HL-60 (cell line): ENCODE results near the gene ALDH1B1.
"Not testable (repeated sequence)": the region's sequence is repeated elsewhere in the genome, so short reads cannot be mapped to it uniquely, and the experiment has no call there.

Experiments used
- DNase-seq, 2 experiments: peaks; one replicate each; pipeline ENCODE4 v3.0.0-alpha.2; 2010 to 2020; ENCODE audit warnings: low read depth in 1 of 2, low spot score in 1 of 2
- H3K27ac ChIP-seq: fragments of 250-450 bp; sonication (Bioruptor Pico); replicated peaks from 2 replicates; pipeline ENCODE4 v1.5.1; 2020; ENCODE audit warnings: mild to moderate bottlenecking, moderate library complexity
- H3K27me3 ChIP-seq: fragments of 250-450 bp; sonication (Bioruptor Pico); 2 replicates; pipeline ENCODE4 v1.5.1; 2021; ENCODE audit warnings: mild to moderate bottlenecking, moderate library complexity; ENCODE audit not compliant: insufficient read depth, poor library complexity, severe bottlenecking
- H3K4me3 ChIP-seq: replicated peaks from 2 replicates; pipeline ENCODE4 v1.5.1; 2011; ENCODE audit warnings: mild to moderate bottlenecking, control low read depth, low read length; ENCODE audit not compliant: insufficient read depth
- CTCF ChIP-seq: IDR thresholded peaks from one replicate; pipeline ENCODE4 v1.5.1; 2011; ENCODE audit warnings: low read length, control low read depth, inconsistent platforms; ENCODE audit not compliant: insufficient read depth
- GABPA ChIP-seq: IDR thresholded peaks from 2 replicates; pipeline ENCODE4 v1.6.1; 2012; ENCODE audit warnings: low read depth
- POLR2AphosphoS5 ChIP-seq: IDR thresholded peaks from 2 replicates; pipeline ENCODE4 v1.6.1; 2012; ENCODE audit warnings: low read depth
- REST ChIP-seq: IDR thresholded peaks from 2 replicates; pipeline ENCODE4 v1.6.1; 2012; ENCODE audit warnings: low read depth; ENCODE audit not compliant: insufficient replicate concordance
- SPI1 ChIP-seq: IDR thresholded peaks from 2 replicates; pipeline ENCODE4 v1.6.1; 2012; ENCODE audit warnings: low read depth, mild to moderate bottlenecking, borderline replicate concordance

The ALDH1B1 gene

GRCh38 chr9:38395653-38396370 lies 3.3 kb downstream of the ALDH1B1 start:
- no peak for DNase-seq
- H3K4me3 ChIP-seq: no peak overlapping the region
- H3K27me3 ChIP-seq: no peaks in the 10 kb centered on the region
- no peak overlapping the region for H3K27ac ChIP-seq
- no peak for TF ChIP-seq GABPA
- no peak for TF ChIP-seq REST
- TF ChIP-seq CTCF: no peak
- no peak for TF ChIP-seq POLR2AphosphoS5
- TF ChIP-seq SPI1: no peak

GRCh38 chr9:38396371-38396671 lies 3.8 kb downstream of the ALDH1B1 start:
- no peak for DNase-seq
- no peaks in the 10 kb centered on the region for H3K27me3 ChIP-seq

GRCh38 chr9:38399191-38399590 lies 6.7 kb downstream of the ALDH1B1 start:
- not testable (repeated sequence) for H3K4me3 ChIP-seq, DNase-seq, H3K27me3 ChIP-seq, H3K27ac ChIP-seq

More at GRCh38 chr9:38396371-38396671, 3.8 kb downstream of the ALDH1B1 start:
- no peak for TF ChIP-seq GABPA
- TF ChIP-seq CTCF: no peak
- no peak for TF ChIP-seq REST
- no peak for TF ChIP-seq SPI1
- no peak for TF ChIP-seq POLR2AphosphoS5
- H3K27ac ChIP-seq: no peak overlapping the region
- H3K4me3 ChIP-seq: no peak overlapping the region

- H3K27me3 ChIP-seq: no peaks in the 10 kb centered on the region
- no peak overlapping the region for H3K4me3 ChIP-seq
- no peak for DNase-seq
- no peak for TF ChIP-seq SPI1
- no peak for TF ChIP-seq GABPA
- TF ChIP-seq POLR2AphosphoS5: no peak
- TF ChIP-seq CTCF: no peak
- TF ChIP-seq REST: no peak
- no peak overlapping the region for H3K27ac ChIP-seq
Measured at GRCh38 chr9:38401994-38402393, 9.5 kb downstream of the ALDH1B1 start.
